Colon (tissue), 2 donors: ENCODE measurements around the gene TMEM218.
"Not testable (repeated sequence)": the region's sequence is repeated elsewhere in the genome, so short reads cannot be mapped to it uniquely, and the experiment has no call there.

Experiments used
- FAIRE-seq: peaks from 2 replicates; lab custom pipeline; 2012; peaks lifted over from hg19 to GRCh38; lab: Jason Lieb, UNC
- donor health status: control.
- donor health status: control.

TMEM218 gene

DNA sequence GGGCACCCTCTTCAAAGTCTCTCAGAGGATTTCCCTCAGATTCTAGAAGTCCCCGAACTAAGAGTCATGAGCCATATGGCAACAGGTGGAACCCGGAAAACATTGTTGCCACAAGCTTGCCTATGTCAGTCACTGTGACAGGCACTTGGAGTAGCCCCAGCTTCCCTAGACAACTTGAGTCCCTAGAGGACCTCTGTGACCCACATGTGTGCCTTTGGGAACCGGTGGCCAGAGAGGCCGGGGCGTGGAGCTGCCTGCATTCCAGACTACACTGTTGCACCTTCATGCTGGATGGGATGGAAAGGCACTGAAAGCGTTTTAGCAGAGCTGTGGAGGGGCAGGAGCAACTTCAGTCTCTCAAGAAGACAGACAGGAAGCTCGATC, 36.2 kb downstream of the TMEM218 start:
- FAIRE-seq, result no peak

DNA sequence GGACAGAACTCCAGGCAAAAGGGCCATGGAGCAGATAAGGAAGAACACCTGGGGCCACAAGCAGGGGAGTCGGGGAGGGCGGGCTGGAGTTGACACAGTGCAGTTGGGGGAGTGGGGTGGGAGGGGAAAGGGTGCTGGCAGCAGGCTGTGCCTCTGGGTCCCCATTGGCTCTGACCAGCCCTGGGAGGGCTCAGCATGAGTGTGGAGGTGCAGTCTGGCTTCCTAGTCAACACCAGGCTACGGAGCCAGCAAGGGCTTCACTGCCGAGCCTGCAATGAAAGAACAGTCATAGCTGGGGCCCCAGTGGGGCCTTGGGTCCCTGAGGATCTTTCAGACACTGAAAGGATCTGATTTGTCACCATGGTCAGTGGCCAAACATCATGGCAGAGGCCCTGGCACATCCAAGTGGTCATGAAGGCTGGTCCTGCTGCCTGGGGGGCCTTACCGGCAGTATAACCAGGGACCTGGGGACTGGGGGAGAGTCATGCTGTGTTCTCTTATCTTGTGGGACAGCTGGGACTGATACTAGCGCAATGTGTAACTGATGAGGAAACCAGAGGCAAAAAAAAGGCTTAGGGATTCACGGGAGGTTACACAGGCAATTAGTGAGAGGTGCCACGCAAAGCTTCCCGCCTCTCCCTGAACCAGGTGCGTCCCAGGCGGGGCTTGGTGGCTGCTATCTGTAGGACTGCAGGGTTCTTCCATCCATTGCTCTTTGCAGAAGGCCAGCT, 36.8 kb downstream of the TMEM218 start:
- FAIRE-seq, result no peak

- FAIRE-seq, result no peak
These were observed 37.6 kb downstream of the TMEM218 start for GRCh38 chr11:125073616-125074483.

GRCh38 chr11:125072961-125073590, 38.4 kb downstream of the TMEM218 start:
- FAIRE-seq, result no peak

DNA sequence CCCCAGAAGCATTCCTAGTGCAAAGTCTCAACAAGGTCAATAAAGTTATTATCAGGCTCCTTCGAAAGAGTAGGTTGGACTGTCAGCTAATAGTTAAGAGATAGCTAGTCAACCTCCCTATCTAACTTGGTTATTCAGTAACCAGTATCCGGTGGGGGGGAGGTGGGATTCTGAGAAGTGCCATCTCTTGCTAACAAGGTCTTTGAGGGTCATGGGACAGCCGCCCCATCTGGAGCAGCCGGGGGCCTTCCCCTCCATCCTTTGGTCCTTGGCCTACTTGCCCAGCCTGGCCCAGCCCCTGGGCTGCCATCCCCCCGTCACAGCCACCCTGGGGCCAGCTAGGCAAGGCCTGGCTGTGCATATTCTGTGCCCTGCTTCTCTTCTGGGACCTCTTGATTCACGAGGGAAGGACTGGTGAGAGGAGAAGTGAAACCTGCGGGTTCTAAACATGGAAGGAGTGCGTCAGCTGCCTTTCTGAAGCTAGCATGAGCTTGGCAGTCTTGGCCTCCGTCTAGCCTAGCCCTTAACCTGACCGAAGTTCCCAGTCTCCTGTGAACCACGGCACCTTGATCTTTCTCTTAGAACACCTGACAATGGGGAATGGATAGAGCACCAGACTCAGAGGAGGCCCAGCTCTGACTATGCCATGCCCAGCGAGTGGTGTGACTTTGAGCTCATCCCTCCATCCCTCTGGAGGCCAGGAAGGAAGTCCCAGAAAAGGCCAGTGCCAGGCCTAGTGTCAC, 39.0 kb downstream of the TMEM218 start:
- no peak for FAIRE-seq

GRCh38 chr11:125071846-125072217, 39.6 kb downstream of the TMEM218 start:
- FAIRE-seq, result no peak

DNA sequence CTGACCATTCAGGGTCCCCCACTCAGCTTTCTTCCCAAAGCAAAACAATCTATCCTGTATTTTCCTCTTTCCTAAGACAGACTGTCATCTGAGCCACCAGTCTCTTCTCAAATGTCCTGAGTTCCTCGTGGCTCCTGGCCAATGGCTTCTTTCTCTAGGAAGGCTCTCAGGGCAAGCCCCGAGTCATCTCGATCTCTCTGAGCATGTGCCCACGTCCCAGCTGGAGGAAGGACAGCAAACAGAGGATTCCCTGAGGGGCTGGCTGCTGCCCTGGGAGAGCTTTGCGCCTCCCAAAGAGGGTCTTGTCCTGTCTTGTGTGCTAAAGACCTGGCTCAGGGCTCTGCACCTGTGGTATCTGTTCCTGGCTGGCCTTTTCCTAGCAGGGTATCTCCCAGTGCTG, 40.0 kb downstream of the TMEM218 start:
- FAIRE-seq, result no peak

- FAIRE-seq, result no peak
These were observed 40.6 kb downstream of the TMEM218 start for GRCh38 chr11:125070699-125071254.

GRCh38 chr11:125069796-125070195, 41.6 kb downstream of the TMEM218 start:
- no peak for FAIRE-seq

- FAIRE-seq, result no peak
These were observed 42.4 kb downstream of the TMEM218 start for GRCh38 chr11:125069008-125069407.

DNA sequence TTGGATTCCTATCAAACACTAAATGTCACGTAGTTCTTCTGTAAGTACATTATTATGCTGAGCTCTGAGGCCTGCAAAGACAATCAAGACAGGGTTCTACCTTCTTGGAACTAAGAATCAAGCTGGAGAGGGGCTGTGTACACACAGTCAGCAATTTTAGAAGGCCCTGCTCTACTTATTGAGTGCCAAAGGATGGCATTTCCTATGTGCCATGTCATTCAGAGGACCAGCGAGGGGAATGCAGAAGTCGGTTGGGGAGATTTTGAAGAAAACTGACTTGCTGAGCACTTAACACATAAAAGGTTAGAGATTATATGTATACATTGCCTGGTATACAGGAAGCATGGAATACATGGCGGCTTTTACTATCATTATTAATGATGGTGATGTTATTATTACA, 43.1 kb downstream of the TMEM218 start:
- no peak for FAIRE-seq

DNA sequence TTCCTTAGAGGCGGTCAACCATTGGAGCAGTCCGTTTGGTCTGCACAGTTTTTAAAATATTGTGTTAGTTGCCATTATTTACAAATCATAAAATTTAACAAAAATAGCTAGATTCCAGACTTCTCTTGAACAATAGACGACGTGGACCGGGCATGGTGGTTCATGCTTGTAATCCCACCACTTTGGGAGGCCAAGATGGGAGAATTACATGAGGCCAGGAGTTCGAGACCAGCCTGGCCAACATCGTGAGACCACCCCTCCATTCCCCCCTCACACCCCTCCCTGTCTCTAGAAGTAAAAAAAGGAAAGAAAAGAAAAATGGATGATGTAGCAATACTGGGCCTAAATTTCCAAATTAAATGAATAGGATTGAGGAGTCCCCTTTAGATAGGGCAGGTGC, 47.4 kb downstream of the TMEM218 start:
- no peak for FAIRE-seq

DNA sequence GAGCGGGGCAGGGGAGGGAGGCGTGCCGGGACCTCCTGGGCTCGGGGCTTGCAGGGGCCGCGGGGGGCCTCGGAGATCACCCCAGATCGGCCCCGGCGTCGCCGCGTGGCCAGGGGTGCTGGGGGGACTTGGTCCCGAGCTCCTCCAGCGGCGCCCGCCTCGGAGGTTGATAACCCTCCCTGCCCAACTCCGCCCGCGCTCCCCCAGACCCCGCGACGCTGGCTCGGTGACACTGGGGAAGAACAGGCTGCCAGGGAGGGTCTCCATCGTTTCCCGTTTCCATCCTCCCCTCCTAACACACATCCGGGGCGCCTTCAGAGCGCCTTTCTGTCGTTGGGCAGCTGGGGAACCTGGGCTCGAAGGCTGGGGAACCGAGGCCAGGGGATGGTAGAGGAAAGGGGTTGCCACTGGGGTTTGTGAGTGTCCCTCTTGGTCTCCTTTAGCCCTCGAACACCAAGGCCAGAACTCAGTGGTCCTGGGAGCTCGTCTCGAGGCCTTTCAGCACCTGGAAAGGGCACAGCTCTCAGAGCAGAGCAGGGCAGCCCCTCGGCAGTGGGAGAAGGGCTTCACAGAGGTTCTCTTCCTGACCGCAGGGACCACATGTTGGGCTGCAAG, 47.9 kb downstream of the TMEM218 start:
- FAIRE-seq, result no peak

DNA sequence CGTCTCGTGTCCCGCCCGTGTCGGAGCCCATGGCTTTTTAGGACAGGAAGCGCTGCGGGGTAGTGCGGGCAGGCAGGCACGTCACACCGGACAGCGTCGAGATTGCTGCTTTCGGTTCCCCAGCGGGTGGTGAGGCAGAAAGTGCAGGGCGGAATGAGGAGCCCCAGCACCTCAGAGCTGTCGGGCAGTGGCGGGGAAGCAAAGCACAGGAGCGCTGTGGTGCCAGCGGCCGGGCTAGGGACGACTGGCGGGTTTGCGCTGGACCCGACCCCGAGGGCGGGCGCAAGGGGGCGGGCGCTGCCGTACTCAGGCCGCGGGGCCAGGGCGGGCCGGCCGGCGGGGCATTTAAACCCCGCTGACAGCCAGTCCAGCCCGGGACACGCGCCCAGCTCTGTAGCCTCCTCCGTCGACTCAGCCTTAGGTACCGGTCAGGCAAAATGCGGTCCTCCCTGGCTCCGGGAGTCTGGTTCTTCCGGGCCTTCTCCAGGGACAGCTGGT, 48.4 kb downstream of the TMEM218 start, which contains the start of gene SLC37A2:
Gene SLC37A2 (plus strand): TSS at position 375 of the 498 bp plus-strand sequence. CDS start 63 bp downstream, at position 438.
- FAIRE-seq, result no peak

GRCh38 chr11:125062218-125062930, 49.1 kb downstream of the TMEM218 start:
- FAIRE-seq, result no peak

DNA sequence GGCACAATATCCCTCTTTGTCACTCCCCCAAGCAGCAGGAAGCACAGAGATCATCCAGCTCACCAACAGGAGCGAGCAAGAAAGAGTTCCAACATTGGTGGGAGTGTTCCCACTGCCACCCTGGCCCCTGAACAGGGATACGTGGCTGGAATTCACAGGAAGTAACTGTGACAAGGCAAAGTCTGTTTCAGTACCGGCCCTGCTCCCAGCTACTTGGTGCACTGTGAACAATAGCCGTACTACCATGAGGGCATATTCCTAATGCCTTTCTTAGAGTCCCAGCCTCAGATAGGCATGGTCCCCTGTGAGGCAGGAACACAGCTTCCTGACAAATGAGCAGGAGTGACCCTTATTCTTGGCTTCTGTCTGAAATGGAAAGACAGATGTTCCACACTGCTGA, 50.1 kb downstream of the TMEM218 start:
- FAIRE-seq, result no peak

DNA sequence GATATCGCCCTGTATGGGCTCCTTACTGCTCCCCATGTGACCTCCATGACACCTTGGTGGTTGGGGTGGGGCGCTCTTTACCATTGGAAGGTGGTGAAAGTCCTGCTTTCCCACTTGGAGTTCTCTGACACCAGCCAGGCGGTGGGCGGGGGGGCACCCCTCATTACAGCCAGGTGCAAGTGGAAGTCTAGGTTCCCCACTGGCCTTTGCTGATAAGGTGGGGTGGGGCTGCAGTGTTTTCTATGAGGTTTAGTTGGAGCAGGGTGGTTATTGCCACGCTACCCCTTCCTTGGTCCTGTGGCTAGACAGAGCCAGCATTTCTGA, 53.8 kb downstream of the TMEM218 start:
- no peak for FAIRE-seq

- FAIRE-seq, result peak; percentile 14
These were observed 54.3 kb downstream of the TMEM218 start for GRCh38 chr11:125056931-125057692.

GRCh38 chr11:125056111-125056510, 55.3 kb downstream of the TMEM218 start:
- not testable (repeated sequence) for FAIRE-seq
